Panc1 (cell line): ENCODE measurements around the gene CTNNA1.

Source experiments
- POLR2AphosphoS5 ChIP-seq: IDR thresholded peaks from 2 replicates; pipeline ENCODE4 v1.6.1; 2012; ENCODE audit warnings: mild to moderate bottlenecking, low read depth, low read length, moderate library complexity
- TCF7L2 ChIP-seq: IDR thresholded peaks from 2 replicates; pipeline ENCODE4 v1.6.1; 2011; ENCODE audit warnings: mild to moderate bottlenecking, low read depth, low read length, inconsistent platforms
- TF ChIP-seq, protein P1 (sequence below): fragments of 450-650 bp; IDR thresholded peaks from 2 replicates; pipeline ENCODE4 v1.5.1; 2017; ENCODE audit warnings: mild to moderate bottlenecking

DNA sequence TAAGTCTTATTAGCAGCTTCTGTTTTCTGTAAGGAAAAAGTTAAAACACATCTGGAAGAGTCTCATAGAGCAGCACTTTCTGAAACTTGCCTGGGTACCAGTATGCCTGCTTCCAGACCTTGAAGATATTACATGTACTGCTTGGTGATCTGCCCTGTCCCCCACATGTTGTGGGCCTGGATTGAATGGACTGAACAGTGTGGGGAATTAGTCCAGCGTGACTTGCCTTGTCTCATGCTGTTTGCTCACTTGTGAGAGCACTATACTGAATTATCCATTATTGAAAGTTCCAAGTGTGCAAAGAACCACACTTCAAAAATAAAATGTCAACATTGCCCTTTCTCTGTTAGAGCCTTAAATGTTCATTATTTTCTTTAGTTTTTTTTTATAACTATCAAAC is 8.9 kb downstream of the CTNNA1 start:
- TF ChIP-seq, protein P1, sequence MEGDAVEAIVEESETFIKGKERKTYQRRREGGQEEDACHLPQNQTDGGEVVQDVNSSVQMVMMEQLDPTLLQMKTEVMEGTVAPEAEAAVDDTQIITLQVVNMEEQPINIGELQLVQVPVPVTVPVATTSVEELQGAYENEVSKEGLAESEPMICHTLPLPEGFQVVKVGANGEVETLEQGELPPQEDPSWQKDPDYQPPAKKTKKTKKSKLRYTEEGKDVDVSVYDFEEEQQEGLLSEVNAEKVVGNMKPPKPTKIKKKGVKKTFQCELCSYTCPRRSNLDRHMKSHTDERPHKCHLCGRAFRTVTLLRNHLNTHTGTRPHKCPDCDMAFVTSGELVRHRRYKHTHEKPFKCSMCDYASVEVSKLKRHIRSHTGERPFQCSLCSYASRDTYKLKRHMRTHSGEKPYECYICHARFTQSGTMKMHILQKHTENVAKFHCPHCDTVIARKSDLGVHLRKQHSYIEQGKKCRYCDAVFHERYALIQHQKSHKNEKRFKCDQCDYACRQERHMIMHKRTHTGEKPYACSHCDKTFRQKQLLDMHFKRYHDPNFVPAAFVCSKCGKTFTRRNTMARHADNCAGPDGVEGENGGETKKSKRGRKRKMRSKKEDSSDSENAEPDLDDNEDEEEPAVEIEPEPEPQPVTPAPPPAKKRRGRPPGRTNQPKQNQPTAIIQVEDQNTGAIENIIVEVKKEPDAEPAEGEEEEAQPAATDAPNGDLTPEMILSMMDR, result no peak
- TF ChIP-seq TCF7L2, result no peak
- no peak for TF ChIP-seq POLR2AphosphoS5
